WTC11 (cell line): ENCODE results near the gene MACO1. TPM values are rescaled to one million over a fixed set of nuclear protein-coding genes. Genes with fewer than 3 reads are reported as not detected.
A peak's percentile ranks its signal among the peaks of the same experiment; 100 is the strongest.

ENCODE experiments used
- ATAC-seq: fragments of 200-7000 bp; cut with Tn5 transposase; 2 replicates; pipeline ENCODE4 v1.10.0; 2021; ENCODE audit warnings: mild to moderate bottlenecking, moderate library complexity
- CTCF ChIA-PET: fragments of 300-600 bp; sonication (Branson Sonifier 250); formaldehyde crosslinking; loops from one replicate; lab custom pipeline; 2021; ENCODE audit warnings: antibody characterized with exemption; lab: Charles Lee
- POLR2A ChIA-PET: fragments of 350-600 bp; sonication (Branson Sonifier 250); formaldehyde crosslinking; loops from one replicate; lab custom pipeline; 2021; ENCODE audit warnings: antibody characterized with exemption; lab: Charles Lee
- DNase-seq: peaks from one replicate; pipeline ENCODE4 v3.0.0; 2021; ENCODE audit warnings: low spot score
- H3K27ac Mint-ChIP-seq: 2 replicates; pipeline ENCODE4 v1.8.0; 2021; ENCODE audit warnings: mixed read lengths
- H3K27me3 Mint-ChIP-seq: 2 replicates; pipeline ENCODE4 v1.8.0; 2021; ENCODE audit warnings: low read depth, mild to moderate bottlenecking, moderate library complexity, mixed read lengths
- H3K36me3 Mint-ChIP-seq: 2 replicates; pipeline ENCODE4 v1.8.0; 2021; ENCODE audit warnings: mixed read lengths
- H3K4me1 Mint-ChIP-seq: 2 replicates; pipeline ENCODE4 v1.8.0; 2022; ENCODE audit warnings: mixed read lengths
- H3K4me3 Mint-ChIP-seq: 2 replicates; pipeline ENCODE4 v1.8.0; 2021; ENCODE audit warnings: mild to moderate bottlenecking, moderate library complexity, mixed read lengths
- H3K9me3 Mint-ChIP-seq: 2 replicates; pipeline ENCODE4 v1.8.0; 2021; ENCODE audit warnings: mixed read lengths
- EMX1 ChIP-seq: fragments of 250-450 bp; sonication (Bioruptor Pico); IDR thresholded peaks from 2 replicates; pipeline ENCODE4 v1.8.0; 2021; ENCODE audit warnings: mild to moderate bottlenecking
- FOXJ3 ChIP-seq: sonication (generic); formaldehyde crosslinking; IDR thresholded peaks from 2 replicates; pipeline ENCODE4 v1.9.0; 2021; ENCODE audit warnings: missing genetic modification reagents, mild to moderate bottlenecking, borderline replicate concordance
- GABPB1 ChIP-seq: sonication (generic); formaldehyde crosslinking; IDR thresholded peaks from 2 replicates; pipeline ENCODE4 v1.8.1; 2023; ENCODE audit warnings: mild to moderate bottlenecking, missing genetic modification reagents
- PRRX2 ChIP-seq: fragments of 250-450 bp; sonication (Bioruptor Pico); IDR thresholded peaks from 2 replicates; pipeline ENCODE4 v1.8.0; 2021; ENCODE audit warnings: mild to moderate bottlenecking
- RORB ChIP-seq: fragments of 250-450 bp; sonication (Bioruptor Pico); IDR thresholded peaks from 2 replicates; pipeline ENCODE4 v1.9.0; 2021; ENCODE audit warnings: mild to moderate bottlenecking
- TCF7 ChIP-seq: sonication (generic); formaldehyde crosslinking; IDR thresholded peaks from 2 replicates; pipeline ENCODE4 v1.8.0; 2022; ENCODE audit warnings: mild to moderate bottlenecking, low read depth, missing genetic modification reagents, moderate library complexity
- ZNF317 ChIP-seq: sonication (generic); formaldehyde crosslinking; IDR thresholded peaks from 2 replicates; pipeline ENCODE4 v1.8.1; 2023; ENCODE audit warnings: low read depth, mild to moderate bottlenecking, moderate library complexity, missing genetic modification reagents, borderline replicate concordance
- total RNA-seq: library from RNA; stranded (reverse); gene quantifications from 3 replicates; pipeline ENCODE4 v1.2.3, GENCODE V29; 2021
- TF ChIP-seq, protein P1 (sequence below): sonication (generic); formaldehyde crosslinking; IDR thresholded peaks from 2 replicates; pipeline ENCODE4 v1.8.1; 2023; ENCODE audit warnings: mild to moderate bottlenecking, missing genetic modification reagents
- TF ChIP-seq, protein P2 (sequence below): sonication (generic); formaldehyde crosslinking; IDR thresholded peaks from 2 replicates; pipeline ENCODE4 v1.8.1; 2023; ENCODE audit warnings: mild to moderate bottlenecking, missing genetic modification reagents, borderline replicate concordance
- TF ChIP-seq, protein P3 (sequence below): sonication (generic); formaldehyde crosslinking; IDR thresholded peaks from 2 replicates; pipeline ENCODE4 v1.8.0; 2023; ENCODE audit warnings: mild to moderate bottlenecking, missing genetic modification reagents
- TF ChIP-seq, protein P4 (sequence below): sonication (generic); formaldehyde crosslinking; IDR thresholded peaks from 2 replicates; pipeline ENCODE4 v1.8.1; 2022; ENCODE audit warnings: mild to moderate bottlenecking, moderate library complexity, missing genetic modification reagents
- TF ChIP-seq, protein P5 (sequence below): sonication (generic); formaldehyde crosslinking; conservative IDR thresholded peaks from 2 replicates; pipeline ENCODE4 v1.8.1; 2023; ENCODE audit warnings: mild to moderate bottlenecking, low read depth, missing genetic modification reagents, moderate library complexity
- TF ChIP-seq, protein P6 (sequence below): sonication (generic); formaldehyde crosslinking; IDR thresholded peaks from 2 replicates; pipeline ENCODE4 v1.8.1; 2022; ENCODE audit warnings: low read depth, mild to moderate bottlenecking, moderate library complexity, missing genetic modification reagents, borderline replicate concordance
- TF ChIP-seq, protein P7 (sequence below): sonication (generic); formaldehyde crosslinking; IDR thresholded peaks from 2 replicates; pipeline ENCODE4 v1.8.0; 2022; ENCODE audit warnings: missing genetic modification reagents

Gene MACO1
- total RNA-seq, 1 experiment from 2014 or later: 9.5 TPM

DNA sequence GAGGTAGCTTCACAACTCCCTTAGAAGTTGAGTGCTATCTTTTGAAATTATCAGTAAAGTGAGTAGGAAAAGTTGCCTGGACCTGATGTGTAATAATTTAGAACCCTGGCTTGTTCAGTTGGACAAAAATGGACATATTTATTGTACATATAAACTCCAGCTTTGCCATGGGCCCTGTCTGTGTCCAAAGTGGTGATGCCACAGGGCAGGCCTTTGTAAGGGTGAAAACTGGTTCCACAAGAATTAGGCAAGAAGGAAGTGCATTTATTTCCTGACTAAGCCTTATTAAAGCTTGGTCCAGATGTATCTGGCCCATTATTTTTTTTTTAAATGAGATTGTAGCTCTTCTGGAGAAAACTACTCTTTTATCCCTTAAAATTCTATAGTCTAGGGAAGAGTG is 47.9 kb downstream of the MACO1 start:
- TF ChIP-seq, protein P1, sequence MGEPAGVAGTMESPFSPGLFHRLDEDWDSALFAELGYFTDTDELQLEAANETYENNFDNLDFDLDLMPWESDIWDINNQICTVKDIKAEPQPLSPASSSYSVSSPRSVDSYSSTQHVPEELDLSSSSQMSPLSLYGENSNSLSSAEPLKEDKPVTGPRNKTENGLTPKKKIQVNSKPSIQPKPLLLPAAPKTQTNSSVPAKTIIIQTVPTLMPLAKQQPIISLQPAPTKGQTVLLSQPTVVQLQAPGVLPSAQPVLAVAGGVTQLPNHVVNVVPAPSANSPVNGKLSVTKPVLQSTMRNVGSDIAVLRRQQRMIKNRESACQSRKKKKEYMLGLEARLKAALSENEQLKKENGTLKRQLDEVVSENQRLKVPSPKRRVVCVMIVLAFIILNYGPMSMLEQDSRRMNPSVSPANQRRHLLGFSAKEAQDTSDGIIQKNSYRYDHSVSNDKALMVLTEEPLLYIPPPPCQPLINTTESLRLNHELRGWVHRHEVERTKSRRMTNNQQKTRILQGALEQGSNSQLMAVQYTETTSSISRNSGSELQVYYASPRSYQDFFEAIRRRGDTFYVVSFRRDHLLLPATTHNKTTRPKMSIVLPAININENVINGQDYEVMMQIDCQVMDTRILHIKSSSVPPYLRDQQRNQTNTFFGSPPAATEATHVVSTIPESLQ (CRISPR knock-in tag): no peak
- TF ChIP-seq, protein P2, sequence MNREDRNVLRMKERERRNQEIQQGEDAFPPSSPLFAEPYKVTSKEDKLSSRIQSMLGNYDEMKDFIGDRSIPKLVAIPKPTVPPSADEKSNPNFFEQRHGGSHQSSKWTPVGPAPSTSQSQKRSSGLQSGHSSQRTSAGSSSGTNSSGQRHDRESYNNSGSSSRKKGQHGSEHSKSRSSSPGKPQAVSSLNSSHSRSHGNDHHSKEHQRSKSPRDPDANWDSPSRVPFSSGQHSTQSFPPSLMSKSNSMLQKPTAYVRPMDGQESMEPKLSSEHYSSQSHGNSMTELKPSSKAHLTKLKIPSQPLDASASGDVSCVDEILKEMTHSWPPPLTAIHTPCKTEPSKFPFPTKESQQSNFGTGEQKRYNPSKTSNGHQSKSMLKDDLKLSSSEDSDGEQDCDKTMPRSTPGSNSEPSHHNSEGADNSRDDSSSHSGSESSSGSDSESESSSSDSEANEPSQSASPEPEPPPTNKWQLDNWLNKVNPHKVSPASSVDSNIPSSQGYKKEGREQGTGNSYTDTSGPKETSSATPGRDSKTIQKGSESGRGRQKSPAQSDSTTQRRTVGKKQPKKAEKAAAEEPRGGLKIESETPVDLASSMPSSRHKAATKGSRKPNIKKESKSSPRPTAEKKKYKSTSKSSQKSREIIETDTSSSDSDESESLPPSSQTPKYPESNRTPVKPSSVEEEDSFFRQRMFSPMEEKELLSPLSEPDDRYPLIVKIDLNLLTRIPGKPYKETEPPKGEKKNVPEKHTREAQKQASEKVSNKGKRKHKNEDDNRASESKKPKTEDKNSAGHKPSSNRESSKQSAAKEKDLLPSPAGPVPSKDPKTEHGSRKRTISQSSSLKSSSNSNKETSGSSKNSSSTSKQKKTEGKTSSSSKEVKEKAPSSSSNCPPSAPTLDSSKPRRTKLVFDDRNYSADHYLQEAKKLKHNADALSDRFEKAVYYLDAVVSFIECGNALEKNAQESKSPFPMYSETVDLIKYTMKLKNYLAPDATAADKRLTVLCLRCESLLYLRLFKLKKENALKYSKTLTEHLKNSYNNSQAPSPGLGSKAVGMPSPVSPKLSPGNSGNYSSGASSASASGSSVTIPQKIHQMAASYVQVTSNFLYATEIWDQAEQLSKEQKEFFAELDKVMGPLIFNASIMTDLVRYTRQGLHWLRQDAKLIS (CRISPR knock-in tag): no peak
- TF ChIP-seq EMX1 (CRISPR knock-in tag) (no peak), GABPB1 (CRISPR knock-in tag) (no peak), FOXJ3 (CRISPR knock-in tag) (no peak)
- Mint-ChIP-seq H3K36me3 (no peaks in the 10 kb centered on the region), H3K27ac (no peak overlapping the region), H3K4me1 (peaks cover 13% of the 10 kb centered on the region), H3K27me3 (no peaks in the 10 kb centered on the region), H3K9me3 (no peaks in the 10 kb centered on the region), H3K4me3 (no peak overlapping the region)
- no peak for DNase-seq
- no peak for ATAC-seq
- ChIA-PET CTCF (interaction anchor here (2.6 kb wide), 1 partner anchor 8 kb away, joined by 9 read pairs; no protein-coding TSS in a partner anchor), POLR2A (no interaction called here)

DNA sequence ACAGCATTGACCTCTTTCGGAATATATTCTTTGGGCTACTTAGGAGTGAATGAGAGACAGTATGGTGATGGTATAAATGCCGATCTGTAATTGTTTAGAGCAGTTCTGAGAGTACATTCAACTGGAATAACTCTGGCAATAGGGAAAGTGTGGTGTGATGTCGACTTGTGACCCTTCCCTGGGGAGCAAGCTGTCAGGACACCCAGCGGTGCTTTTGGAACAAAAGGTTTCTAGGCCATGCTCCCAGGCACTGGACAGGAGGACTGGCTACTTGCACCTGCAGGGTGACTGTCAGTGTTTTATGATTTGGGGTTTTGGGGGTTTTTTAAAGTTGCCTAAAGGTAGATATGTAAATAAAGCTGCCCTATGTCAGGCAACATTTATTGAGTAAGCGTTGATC is 50.9 kb downstream of the MACO1 start:
- ChIA-PET CTCF (interaction anchor here (1.4 kb wide), 1 partner anchor 37 kb away, joined by 3 read pairs; no protein-coding TSS in a partner anchor), POLR2A (no interaction called here)
- Mint-ChIP-seq H3K4me1 (peaks cover 32% of the 10 kb centered on the region), H3K27me3 (no peaks in the 10 kb centered on the region), H3K4me3 (no peak overlapping the region), H3K36me3 (no peaks in the 10 kb centered on the region), H3K9me3 (no peaks in the 10 kb centered on the region), H3K27ac (peak overlapping the region; percentile 21; the same call in 1 of the 2 replicates)
- DNase-seq: no peak
- no peak for ATAC-seq
- TF ChIP-seq, protein P3, sequence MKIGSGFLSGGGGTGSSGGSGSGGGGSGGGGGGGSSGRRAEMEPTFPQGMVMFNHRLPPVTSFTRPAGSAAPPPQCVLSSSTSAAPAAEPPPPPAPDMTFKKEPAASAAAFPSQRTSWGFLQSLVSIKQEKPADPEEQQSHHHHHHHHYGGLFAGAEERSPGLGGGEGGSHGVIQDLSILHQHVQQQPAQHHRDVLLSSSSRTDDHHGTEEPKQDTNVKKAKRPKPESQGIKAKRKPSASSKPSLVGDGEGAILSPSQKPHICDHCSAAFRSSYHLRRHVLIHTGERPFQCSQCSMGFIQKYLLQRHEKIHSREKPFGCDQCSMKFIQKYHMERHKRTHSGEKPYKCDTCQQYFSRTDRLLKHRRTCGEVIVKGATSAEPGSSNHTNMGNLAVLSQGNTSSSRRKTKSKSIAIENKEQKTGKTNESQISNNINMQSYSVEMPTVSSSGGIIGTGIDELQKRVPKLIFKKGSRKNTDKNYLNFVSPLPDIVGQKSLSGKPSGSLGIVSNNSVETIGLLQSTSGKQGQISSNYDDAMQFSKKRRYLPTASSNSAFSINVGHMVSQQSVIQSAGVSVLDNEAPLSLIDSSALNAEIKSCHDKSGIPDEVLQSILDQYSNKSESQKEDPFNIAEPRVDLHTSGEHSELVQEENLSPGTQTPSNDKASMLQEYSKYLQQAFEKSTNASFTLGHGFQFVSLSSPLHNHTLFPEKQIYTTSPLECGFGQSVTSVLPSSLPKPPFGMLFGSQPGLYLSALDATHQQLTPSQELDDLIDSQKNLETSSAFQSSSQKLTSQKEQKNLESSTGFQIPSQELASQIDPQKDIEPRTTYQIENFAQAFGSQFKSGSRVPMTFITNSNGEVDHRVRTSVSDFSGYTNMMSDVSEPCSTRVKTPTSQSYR (CRISPR knock-in tag): no peak
- TF ChIP-seq PRRX2 (CRISPR knock-in tag): no peak
- no peak for TF ChIP-seq RORB (CRISPR knock-in tag)
- TF ChIP-seq, protein P4, sequence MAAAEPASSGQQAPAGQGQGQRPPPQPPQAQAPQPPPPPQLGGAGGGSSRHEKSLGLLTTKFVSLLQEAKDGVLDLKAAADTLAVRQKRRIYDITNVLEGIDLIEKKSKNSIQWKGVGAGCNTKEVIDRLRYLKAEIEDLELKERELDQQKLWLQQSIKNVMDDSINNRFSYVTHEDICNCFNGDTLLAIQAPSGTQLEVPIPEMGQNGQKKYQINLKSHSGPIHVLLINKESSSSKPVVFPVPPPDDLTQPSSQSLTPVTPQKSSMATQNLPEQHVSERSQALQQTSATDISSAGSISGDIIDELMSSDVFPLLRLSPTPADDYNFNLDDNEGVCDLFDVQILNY (CRISPR knock-in tag): no peak
- TF ChIP-seq, protein P5, sequence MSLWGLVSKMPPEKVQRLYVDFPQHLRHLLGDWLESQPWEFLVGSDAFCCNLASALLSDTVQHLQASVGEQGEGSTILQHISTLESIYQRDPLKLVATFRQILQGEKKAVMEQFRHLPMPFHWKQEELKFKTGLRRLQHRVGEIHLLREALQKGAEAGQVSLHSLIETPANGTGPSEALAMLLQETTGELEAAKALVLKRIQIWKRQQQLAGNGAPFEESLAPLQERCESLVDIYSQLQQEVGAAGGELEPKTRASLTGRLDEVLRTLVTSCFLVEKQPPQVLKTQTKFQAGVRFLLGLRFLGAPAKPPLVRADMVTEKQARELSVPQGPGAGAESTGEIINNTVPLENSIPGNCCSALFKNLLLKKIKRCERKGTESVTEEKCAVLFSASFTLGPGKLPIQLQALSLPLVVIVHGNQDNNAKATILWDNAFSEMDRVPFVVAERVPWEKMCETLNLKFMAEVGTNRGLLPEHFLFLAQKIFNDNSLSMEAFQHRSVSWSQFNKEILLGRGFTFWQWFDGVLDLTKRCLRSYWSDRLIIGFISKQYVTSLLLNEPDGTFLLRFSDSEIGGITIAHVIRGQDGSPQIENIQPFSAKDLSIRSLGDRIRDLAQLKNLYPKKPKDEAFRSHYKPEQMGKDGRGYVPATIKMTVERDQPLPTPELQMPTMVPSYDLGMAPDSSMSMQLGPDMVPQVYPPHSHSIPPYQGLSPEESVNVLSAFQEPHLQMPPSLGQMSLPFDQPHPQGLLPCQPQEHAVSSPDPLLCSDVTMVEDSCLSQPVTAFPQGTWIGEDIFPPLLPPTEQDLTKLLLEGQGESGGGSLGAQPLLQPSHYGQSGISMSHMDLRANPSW (CRISPR knock-in tag): no peak
- TF ChIP-seq ZNF317 (CRISPR knock-in tag): no peak
- TF ChIP-seq, protein P6, sequence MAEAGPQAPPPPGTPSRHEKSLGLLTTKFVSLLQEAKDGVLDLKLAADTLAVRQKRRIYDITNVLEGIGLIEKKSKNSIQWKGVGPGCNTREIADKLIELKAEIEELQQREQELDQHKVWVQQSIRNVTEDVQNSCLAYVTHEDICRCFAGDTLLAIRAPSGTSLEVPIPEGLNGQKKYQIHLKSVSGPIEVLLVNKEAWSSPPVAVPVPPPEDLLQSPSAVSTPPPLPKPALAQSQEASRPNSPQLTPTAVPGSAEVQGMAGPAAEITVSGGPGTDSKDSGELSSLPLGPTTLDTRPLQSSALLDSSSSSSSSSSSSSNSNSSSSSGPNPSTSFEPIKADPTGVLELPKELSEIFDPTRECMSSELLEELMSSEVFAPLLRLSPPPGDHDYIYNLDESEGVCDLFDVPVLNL (CRISPR knock-in tag): no peak
- no peak for TF ChIP-seq TCF7 (CRISPR knock-in tag)
- TF ChIP-seq, protein P7, sequence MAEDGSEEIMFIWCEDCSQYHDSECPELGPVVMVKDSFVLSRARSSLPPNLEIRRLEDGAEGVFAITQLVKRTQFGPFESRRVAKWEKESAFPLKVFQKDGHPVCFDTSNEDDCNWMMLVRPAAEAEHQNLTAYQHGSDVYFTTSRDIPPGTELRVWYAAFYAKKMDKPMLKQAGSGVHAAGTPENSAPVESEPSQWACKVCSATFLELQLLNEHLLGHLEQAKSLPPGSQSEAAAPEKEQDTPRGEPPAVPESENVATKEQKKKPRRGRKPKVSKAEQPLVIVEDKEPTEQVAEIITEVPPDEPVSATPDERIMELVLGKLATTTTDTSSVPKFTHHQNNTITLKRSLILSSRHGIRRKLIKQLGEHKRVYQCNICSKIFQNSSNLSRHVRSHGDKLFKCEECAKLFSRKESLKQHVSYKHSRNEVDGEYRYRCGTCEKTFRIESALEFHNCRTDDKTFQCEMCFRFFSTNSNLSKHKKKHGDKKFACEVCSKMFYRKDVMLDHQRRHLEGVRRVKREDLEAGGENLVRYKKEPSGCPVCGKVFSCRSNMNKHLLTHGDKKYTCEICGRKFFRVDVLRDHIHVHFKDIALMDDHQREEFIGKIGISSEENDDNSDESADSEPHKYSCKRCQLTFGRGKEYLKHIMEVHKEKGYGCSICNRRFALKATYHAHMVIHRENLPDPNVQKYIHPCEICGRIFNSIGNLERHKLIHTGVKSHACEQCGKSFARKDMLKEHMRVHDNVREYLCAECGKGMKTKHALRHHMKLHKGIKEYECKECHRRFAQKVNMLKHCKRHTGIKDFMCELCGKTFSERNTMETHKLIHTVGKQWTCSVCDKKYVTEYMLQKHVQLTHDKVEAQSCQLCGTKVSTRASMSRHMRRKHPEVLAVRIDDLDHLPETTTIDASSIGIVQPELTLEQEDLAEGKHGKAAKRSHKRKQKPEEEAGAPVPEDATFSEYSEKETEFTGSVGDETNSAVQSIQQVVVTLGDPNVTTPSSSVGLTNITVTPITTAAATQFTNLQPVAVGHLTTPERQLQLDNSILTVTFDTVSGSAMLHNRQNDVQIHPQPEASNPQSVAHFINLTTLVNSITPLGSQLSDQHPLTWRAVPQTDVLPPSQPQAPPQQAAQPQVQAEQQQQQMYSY (CRISPR knock-in tag): no peak
